Activated gamma-delta T cell treated with anti-CD3 and anti-CD28 coated beads, Interleukin-2, amount 50 U/mL, for 16 hours (primary cell): Measurements from ENCODE around the gene GOLGA6L10.
"Not testable (repeated sequence)": the region's sequence is repeated elsewhere in the genome, so short reads cannot be mapped to it uniquely, and the experiment has no call there.

ENCODE experiments used
- DNase-seq: peaks from one replicate; pipeline ENCODE4 v3.0.0-alpha.2; 2020; ENCODE audit warnings: low read depth

GOLGA6L10 gene

GRCh38 chr15:82299511-82299914 is 49.8 kb downstream of the GOLGA6L10 start:
- not testable (repeated sequence) for DNase-seq

DNA sequence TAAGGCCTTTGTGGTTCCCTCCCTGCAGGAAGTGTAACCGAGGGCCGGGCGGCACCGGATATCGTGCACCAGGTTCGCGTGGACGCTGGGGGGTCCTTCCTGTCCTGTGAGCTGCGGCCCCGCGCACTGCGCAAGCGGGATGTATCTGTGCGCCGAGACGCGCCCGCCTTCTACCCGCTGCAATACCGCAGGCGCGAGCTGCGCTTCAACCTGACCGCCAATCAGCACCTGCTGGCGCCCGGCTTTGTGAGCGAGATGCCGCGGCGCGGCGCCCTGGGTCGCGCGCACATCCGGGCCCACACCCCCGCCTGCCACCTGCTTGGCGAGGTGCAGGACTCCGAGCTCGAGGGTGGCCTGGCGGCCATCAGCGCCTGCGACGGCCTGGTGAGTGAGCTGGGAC is 50.8 kb downstream of the GOLGA6L10 start:
- peak; percentile 36 for DNase-seq

DNA sequence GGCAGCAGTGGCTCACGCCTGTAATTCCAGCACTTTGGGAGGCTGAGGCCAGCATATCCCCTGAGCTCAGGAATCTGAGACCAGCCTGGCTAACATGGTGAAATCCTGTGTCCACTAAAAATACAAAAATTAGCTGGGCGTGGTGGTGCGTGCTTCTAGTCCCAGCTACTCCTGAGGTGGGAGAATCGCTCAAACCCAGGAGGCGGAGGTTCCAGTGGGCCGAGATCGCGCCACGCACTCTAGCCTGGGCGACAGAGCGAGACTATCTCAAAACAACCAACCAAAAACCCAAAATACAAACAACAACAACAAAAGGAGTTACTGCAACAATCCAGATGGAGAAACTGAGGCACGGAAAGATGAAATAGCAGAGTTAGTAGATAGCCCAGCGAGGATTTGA is 51.2 kb downstream of the GOLGA6L10 start:
- no peak for DNase-seq

DNA sequence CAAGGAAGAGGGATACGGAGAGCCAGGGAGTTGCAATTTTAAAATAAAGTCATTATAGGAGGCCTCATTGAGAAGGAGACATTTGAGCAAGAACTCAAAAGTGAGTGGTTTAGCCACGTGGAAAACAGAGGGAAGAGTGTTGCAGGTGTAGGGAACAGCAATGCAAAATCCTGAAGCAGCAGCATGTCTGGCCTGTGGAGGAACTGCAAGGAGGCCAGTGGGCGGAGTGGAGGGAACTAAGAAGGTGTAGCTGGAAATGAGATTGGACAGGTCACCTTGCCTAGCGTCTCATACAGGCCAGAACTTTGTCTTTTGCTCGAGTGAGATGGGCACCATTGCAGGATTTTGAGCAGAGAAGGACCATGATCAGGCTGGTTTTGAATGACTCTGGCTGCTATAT is 51.7 kb downstream of the GOLGA6L10 start:
- no peak for DNase-seq

DNA sequence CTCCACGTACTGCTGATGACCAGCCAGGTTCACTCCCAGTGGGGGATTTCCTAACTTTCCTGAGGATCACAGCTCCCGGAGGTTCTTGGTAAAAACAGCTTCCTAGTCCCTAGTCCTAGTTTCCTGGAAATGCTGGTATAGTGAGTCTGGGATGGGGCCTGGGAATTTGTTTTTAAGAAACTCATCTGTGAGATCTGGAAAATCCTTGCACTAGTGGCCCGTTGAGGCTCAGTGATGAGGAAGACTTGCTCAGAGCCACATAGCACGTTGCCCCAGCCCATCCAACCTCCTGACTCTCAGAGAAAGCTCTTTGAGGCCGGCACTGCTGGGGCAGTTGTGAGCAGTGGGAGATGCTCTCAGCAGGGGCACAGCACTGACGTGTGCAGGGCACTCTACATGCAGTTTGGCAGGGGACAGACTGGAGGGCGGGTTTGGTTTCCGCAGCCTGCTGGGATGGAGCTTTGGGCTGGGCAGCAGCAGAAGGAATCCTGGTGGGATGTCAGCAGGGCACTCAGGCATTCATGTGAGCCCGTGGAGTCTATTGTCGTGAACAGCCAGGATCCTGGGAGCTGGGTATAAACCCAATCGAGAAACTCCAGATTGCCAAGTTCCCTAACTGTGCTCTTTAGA is 55.1 kb downstream of the GOLGA6L10 start:
- no peak for DNase-seq

GRCh38 chr15:82292271-82292670 is 57.0 kb downstream of the GOLGA6L10 start:
- no peak for DNase-seq
